Activated CD4-positive, alpha-beta T cell treated with anti-CD3 and anti-CD28 coated beads, Interleukin-2, amount 50 U/mL, for 24 hours (primary cell): ENCODE data around the gene IPP.
"Not testable (repeated sequence)": the region's sequence is repeated elsewhere in the genome, so short reads cannot be mapped to it uniquely, and the experiment has no call there.

Source experiments
- DNase-seq, 2 donors: peaks; one replicate each; pipeline ENCODE4 v3.0.0-alpha.2; 2020; ENCODE audit warnings: low read depth in 1 of 2, low spot score in 1 of 2

Gene IPP

GRCh38 chr1:45750298-45751038, at the start of gene IPP:
Gene IPP, minus strand, starts transcription at chr1:45750653. Its CDS starts 4,242 bp downstream, at chr1:45746411.
- DNase-seq = peak; percentile 80 to 93

- no peak for DNase-seq
Observed at GRCh38 chr1:45796946-45797345, 46.5 kb upstream of the IPP start.

GRCh38 chr1:45796381-45796780, 45.9 kb upstream of the IPP start:
- no peak for DNase-seq

GRCh38 chr1:45793942-45794604, 43.6 kb upstream of the IPP start:
- DNase-seq = no peak

GRCh38 chr1:45792744-45793143, 42.3 kb upstream of the IPP start:
- no peak for DNase-seq

- DNase-seq = no peak
Observed at GRCh38 chr1:45789601-45790000, 39.1 kb upstream of the IPP start.

GRCh38 chr1:45787905-45788304, 37.5 kb upstream of the IPP start:
- DNase-seq = no peak

GRCh38 chr1:45785583-45785982, 35.1 kb upstream of the IPP start:
- DNase-seq = peak in 1 of 2 donors; percentile 12

- DNase-seq = no peak
Observed at GRCh38 chr1:45775794-45776193, 25.3 kb upstream of the IPP start.

GRCh38 chr1:45772971-45773370, 22.5 kb upstream of the IPP start:
- no peak for DNase-seq

GRCh38 chr1:45769261-45769932, 18.9 kb upstream of the IPP start:
- no peak for DNase-seq

- no peak for DNase-seq
Observed at GRCh38 chr1:45767035-45767434, 16.6 kb upstream of the IPP start.

- no peak for DNase-seq
Observed at GRCh38 chr1:45765999-45766792, 15.7 kb upstream of the IPP start.

GRCh38 chr1:45762291-45762690, 11.8 kb upstream of the IPP start:
- DNase-seq = no peak

- no peak for DNase-seq
Observed at GRCh38 chr1:45755697-45756096, 5.2 kb upstream of the IPP start.

GRCh38 chr1:45753248-45754037, 3.0 kb upstream of the IPP start:
- no peak for DNase-seq

GRCh38 chr1:45752441-45753052, 2.1 kb upstream of the IPP start:
- DNase-seq = no peak

- no peak for DNase-seq
Observed at GRCh38 chr1:45752014-45752413, 1.6 kb upstream of the IPP start.

- not testable (repeated sequence) for DNase-seq
Observed at GRCh38 chr1:45751039-45751838, 786 bp upstream of the IPP start.
